Parathyroid adenoma (tissue), 2 donors: ENCODE data around the gene CACNG6.

Source experiments
- H2AFZ ChIP-seq: fragments of 300-600 bp; sonication (generic); one replicate; pipeline ENCODE4 v1.7.0; 2017; ENCODE audit warnings: antibody characterized with exemption, mild to moderate bottlenecking
- H3K27ac ChIP-seq: fragments of 300-600 bp; sonication (generic); one replicate; pipeline ENCODE4 v1.7.0; 2017
- H3K27me3 ChIP-seq: fragments of 300-600 bp; sonication (generic); one replicate; pipeline ENCODE4 v1.7.0; 2017; ENCODE audit warnings: low read length; ENCODE audit not compliant: control insufficient read depth, insufficient read depth
- H3K36me3 ChIP-seq: fragments of 300-600 bp; sonication (generic); one replicate; pipeline ENCODE4 v1.7.0; 2017; ENCODE audit warnings: low read length; ENCODE audit not compliant: control insufficient read depth, insufficient read depth
- H3K4me1 ChIP-seq: fragments of 300-600 bp; sonication (generic); one replicate; pipeline ENCODE4 v1.7.0; 2017; ENCODE audit warnings: control low read depth
- H3K4me2 ChIP-seq: fragments of 300-600 bp; sonication (generic); one replicate; pipeline ENCODE4 v1.7.0; 2017; ENCODE audit warnings: low read length
- H3K4me3 ChIP-seq: fragments of 300-600 bp; sonication (generic); one replicate; pipeline ENCODE4 v1.7.0; 2017; ENCODE audit warnings: low read depth, low read length
- H3K79me2 ChIP-seq: fragments of 300-600 bp; sonication (generic); one replicate; pipeline ENCODE4 v1.7.0; 2017; ENCODE audit warnings: control low read depth
- H3K9ac ChIP-seq: fragments of 300-600 bp; sonication (generic); one replicate; pipeline ENCODE4 v1.7.0; 2017; ENCODE audit warnings: mild to moderate bottlenecking
- H3K9me3 ChIP-seq: fragments of 300-600 bp; sonication (generic); one replicate; pipeline ENCODE4 v1.7.0; 2017; ENCODE audit warnings: low read length; ENCODE audit not compliant: control insufficient read depth
- TF ChIP-seq, protein P1 (sequence below): fragments of 300-600 bp; sonication (generic); IDR thresholded peaks from one replicate; pipeline ENCODE4 v1.7.0; 2017; ENCODE audit warnings: antibody characterized with exemption, mild to moderate bottlenecking
- donor health status: primary hyperparathyroidism.

CACNG6 gene

DNA sequence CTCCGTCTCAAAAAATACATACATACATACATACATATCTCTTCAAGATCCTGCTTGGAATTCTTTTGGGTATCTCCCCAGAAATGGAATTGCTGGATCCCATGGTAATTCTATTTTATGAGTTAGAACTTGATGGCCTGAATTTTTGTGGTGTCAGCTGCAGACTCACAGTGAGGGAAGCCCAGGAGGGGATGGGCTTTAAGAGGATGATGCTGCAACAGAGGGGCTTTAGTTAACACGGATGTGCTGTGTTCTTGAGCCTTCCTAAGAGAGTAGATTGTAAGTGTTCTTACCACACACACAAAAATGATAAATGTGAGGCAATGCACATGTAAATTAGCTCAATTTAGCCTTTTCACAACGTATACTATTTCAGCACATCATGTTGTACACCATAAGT, 31.8 kb downstream of the CACNG6 start:
- Histone ChIP-seq H3K79me2 (no peaks in the 10 kb centered on the region), H3K27ac (no peak overlapping the region), H3K9ac (no peak overlapping the region), H3K4me3 (no peak overlapping the region), H3K4me2 (no peak overlapping the region), H3K9me3 (no peaks in the 10 kb centered on the region), H2AFZ (no peak overlapping the region), H3K36me3 (no peaks in the 10 kb centered on the region), H3K4me1 (no peaks in the 10 kb centered on the region), H3K27me3 (no peaks in the 10 kb centered on the region)
- TF ChIP-seq, protein P1, sequence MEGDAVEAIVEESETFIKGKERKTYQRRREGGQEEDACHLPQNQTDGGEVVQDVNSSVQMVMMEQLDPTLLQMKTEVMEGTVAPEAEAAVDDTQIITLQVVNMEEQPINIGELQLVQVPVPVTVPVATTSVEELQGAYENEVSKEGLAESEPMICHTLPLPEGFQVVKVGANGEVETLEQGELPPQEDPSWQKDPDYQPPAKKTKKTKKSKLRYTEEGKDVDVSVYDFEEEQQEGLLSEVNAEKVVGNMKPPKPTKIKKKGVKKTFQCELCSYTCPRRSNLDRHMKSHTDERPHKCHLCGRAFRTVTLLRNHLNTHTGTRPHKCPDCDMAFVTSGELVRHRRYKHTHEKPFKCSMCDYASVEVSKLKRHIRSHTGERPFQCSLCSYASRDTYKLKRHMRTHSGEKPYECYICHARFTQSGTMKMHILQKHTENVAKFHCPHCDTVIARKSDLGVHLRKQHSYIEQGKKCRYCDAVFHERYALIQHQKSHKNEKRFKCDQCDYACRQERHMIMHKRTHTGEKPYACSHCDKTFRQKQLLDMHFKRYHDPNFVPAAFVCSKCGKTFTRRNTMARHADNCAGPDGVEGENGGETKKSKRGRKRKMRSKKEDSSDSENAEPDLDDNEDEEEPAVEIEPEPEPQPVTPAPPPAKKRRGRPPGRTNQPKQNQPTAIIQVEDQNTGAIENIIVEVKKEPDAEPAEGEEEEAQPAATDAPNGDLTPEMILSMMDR = no peak

DNA sequence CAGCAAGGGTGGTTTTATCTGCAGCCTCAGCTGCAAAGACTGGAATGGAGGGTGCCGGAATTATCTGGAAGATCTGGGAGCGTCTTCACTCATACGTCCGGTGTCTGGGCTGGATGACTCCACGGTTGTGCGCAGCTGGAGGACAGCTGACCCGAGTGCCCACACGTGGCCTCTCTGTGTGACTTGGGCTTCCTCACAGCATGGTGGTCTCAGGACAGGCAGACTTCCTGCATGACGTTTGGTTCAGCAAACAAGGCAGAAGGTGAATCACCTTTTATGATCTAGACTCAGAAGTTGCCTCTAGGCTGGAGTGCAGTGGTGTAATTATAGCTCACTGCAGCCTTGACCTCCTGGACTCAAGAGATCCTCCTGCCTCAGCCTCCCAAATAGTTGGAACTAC, 33.2 kb downstream of the CACNG6 start:
- Histone ChIP-seq H2AFZ (no peak overlapping the region), H3K9ac (no peak overlapping the region), H3K36me3 (no peaks in the 10 kb centered on the region), H3K4me2 (no peak overlapping the region), H3K27me3 (no peaks in the 10 kb centered on the region), H3K4me1 (no peaks in the 10 kb centered on the region), H3K79me2 (no peaks in the 10 kb centered on the region), H3K9me3 (no peaks in the 10 kb centered on the region), H3K27ac (no peak overlapping the region), H3K4me3 (no peak overlapping the region)
- TF ChIP-seq, protein P1 = no peak

DNA sequence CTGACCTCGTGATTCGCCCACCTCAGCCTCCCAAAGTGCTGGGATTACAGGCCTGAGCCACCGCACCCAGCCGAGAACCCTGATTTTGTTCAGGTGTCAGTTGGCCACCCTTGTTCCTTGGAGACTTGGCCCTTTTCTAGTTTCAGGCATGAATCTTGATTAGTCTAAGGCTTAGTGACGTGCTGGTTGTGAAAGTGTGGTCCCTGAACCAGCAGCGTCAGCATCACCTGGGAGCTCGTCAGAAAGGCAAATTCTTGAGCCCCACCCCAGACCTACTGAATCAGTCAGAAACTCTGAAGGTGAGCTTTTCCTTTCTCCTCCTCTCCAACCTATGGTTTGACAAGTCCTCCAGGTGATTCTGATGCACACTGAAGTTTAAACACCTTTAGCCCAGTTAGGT, 35.2 kb downstream of the CACNG6 start:
- TF ChIP-seq, protein P1 = no peak
- Histone ChIP-seq H3K27me3 (no peaks in the 10 kb centered on the region), H3K4me3 (no peak overlapping the region), H2AFZ (no peak overlapping the region), H3K9ac (no peak overlapping the region), H3K4me1 (no peaks in the 10 kb centered on the region), H3K27ac (no peak overlapping the region), H3K9me3 (no peaks in the 10 kb centered on the region), H3K79me2 (no peaks in the 10 kb centered on the region), H3K36me3 (no peaks in the 10 kb centered on the region), H3K4me2 (no peak overlapping the region)

DNA sequence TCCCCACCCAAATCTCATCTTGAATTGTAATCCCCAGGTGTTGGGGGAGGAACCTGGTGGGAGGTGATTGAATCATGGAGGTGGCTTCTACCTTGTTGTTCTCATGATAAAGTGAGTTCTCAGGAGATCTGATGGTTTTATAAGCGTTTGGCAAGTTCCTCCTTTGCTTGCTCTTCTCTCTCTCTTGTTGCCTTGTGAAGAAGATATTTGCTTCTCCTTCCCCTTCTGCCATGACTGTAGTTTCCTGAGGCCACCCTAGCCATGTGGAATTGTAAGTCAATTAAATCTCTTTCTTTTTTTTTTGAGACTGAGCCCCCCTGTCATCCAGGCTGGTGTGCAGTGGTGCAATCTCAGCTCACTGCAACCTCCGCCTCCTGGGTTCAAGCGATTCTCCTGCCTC, 37.9 kb downstream of the CACNG6 start:
- H3K27me3 ChIP-seq = no peaks in the 10 kb centered on the region
- no peak overlapping the region for H3K4me2 ChIP-seq
- no peak overlapping the region for H3K9ac ChIP-seq
- TF ChIP-seq, protein P1 = no peak
- H3K9me3 ChIP-seq = no peaks in the 10 kb centered on the region
- no peak overlapping the region for H3K4me3 ChIP-seq
- H2AFZ ChIP-seq = no peak overlapping the region
- no peaks in the 10 kb centered on the region for H3K4me1 ChIP-seq
- H3K27ac ChIP-seq = no peak overlapping the region
- no peaks in the 10 kb centered on the region for H3K36me3 ChIP-seq
- H3K79me2 ChIP-seq = no peaks in the 10 kb centered on the region

DNA sequence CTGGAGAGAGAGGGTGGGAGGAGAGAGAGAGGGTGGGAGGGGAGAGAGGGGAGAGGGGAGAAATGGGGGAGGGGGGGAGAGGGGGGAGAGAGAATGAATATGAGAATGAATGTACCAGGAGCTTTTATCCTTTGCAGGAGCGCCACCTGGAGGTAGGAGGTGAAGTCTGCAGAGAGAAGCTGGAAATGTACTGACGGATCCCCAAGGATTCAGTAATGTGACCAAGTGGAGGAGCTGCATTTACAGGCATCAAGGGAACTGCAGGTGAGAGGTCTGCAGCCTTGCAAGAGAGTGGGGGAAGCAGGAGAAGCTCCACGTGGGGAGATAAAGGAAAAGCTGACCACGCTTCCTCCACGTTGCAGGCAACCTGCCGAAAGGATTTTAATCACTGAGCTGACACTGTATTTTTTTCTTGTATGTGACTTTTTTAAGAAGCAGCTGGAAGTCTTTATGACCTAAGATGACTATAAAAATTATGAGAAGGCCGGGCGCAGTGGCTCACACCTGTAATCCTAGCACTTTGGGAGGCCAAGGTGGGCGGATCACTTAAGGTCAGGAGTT, 38.6 kb downstream of the CACNG6 start:
- no peaks in the 10 kb centered on the region for H3K36me3 ChIP-seq
- no peaks in the 10 kb centered on the region for H3K9me3 ChIP-seq
- no peaks in the 10 kb centered on the region for H3K79me2 ChIP-seq
- H2AFZ ChIP-seq = no peak overlapping the region
- no peaks in the 10 kb centered on the region for H3K4me1 ChIP-seq
- H3K4me2 ChIP-seq = no peak overlapping the region
- no peak overlapping the region for H3K4me3 ChIP-seq
- H3K27me3 ChIP-seq = no peaks in the 10 kb centered on the region
- TF ChIP-seq, protein P1 = peak; percentile 49
- H3K27ac ChIP-seq = no peak overlapping the region
- no peak overlapping the region for H3K9ac ChIP-seq
